Activated CD4-positive, alpha-beta T cell treated with anti-CD3 and anti-CD28 coated beads, Interleukin-2, Interleukin-6, amounts not matched to agents 100 ng/mL and 50 ng/mL, durations not matched to agents 16 hours and 8 hours (primary cell): Measurements from ENCODE around the gene NDUFA8.
A peak's percentile ranks its signal among the peaks of the same experiment; 100 is the strongest.

Source experiments
- DNase-seq: peaks from one replicate; pipeline ENCODE4 v3.0.0-alpha.2; 2020

The NDUFA8 gene

DNA sequence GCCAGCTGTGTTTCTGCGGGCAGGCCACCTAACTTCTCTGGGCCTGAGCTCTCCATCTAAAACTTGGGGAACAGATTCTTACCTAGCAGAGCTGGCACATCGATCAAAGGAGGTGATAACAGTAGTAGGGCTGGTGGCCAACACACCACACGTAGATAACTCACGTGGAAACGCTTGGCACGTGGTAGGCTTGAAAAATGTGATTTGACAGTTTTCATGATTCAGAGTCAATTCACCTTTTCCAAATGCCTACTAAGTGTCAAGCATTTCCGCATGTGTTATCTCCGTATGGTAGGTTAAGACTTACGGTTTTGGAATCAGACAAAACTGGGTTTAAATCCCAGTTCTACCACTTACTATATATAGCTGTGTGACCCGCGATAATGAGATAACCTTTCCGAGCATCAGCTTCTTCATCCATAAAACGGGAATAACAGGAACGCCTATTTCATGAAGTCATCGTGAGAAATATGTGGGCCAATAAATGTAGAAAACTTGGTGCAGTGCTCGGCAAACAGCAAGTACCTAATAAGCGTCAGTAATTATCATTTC is 25.5 kb downstream of the NDUFA8 start:
- no peak for DNase-seq

- DNase-seq: no peak
Measured at GRCh38 chr9:122133263-122133983, 26.2 kb downstream of the NDUFA8 start.

DNA sequence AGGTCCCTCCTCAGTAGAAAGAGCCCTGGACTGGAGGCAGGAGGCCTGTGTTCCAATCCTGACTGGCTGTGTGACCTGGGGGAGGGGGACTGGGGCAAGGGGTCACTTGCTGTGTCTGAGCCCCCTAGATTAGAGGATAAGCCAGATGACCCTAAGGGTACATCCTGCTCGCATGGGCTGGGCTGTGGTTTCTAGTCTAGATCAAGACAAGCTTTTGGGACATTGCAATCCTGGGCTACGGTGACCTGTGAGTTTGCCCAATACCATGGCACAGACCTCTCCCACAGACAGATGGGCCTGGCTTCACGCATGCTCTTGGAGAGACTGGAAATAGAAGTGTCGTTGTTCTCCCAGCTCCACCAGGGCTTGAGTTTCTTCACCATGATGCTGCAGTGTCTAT is 27.0 kb downstream of the NDUFA8 start:
- DNase-seq: no peak

DNA sequence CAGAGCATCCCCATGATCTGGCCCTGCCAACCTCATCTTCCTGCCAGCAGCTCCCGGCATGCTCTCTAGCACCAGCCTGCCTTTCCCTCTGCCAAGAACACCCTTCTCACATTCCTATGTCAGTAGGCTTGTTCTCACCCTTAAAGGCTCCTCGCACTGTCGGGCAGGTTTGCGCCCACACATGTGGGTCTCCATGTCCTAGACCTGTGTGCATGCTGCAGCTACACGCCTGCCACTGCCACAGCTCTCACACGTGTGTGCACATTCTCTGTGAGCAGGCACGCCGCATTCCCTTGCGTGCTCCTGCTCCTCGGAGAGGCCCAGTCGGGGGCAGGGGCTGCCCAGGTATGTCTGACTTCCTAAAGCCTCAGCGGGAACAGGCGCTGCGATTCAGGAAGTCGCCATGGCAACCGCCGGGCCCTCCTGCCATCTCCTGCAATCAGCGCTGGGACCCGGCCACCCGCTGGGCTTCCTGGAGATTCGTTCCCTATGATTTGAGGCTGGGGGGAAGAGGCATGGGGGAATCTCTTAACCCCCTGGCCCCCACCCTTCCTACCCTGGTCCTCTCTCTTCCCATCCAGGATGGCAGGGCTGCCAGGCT is 28.1 kb downstream of the NDUFA8 start:
- DNase-seq: no peak

DNA sequence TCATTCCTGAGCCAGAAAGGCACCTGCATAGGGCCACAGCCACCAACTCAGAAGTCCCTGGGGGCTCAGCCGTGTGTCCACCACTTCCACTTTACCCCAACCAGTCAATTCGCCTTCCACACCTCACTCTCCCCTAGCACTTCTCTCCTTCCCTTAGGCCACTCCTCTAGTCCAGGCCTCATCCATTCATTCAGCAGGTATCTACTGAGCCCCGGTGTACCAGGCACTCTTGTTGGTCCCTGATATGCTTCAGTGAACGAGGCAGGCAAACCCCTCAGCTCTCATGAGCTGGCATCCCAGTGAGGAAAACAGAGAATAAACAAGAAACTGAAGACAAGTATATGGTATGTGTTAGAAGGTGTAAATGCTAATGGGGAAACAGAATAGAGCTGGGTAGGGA is 28.7 kb downstream of the NDUFA8 start:
- DNase-seq: no peak

DNA sequence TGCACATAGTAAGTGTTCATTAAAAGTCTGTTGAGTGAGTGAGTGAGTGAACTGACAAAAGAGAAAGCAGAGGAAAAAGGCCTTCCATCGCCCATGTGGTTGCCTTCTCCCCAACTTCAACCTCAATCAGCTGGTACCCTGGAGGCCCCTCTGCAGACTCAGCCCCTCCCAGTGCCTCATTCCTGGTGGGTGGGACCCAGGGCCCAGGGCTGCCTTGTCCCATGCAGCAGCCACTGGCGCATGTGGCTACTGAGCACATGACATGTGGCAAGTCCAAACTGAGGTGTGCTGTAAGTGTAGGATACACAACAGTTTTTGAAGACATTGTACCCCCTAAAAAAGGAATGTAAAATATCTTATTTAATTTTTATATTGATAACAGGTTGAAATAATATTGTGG is 29.6 kb downstream of the NDUFA8 start:
- no peak for DNase-seq

DNA sequence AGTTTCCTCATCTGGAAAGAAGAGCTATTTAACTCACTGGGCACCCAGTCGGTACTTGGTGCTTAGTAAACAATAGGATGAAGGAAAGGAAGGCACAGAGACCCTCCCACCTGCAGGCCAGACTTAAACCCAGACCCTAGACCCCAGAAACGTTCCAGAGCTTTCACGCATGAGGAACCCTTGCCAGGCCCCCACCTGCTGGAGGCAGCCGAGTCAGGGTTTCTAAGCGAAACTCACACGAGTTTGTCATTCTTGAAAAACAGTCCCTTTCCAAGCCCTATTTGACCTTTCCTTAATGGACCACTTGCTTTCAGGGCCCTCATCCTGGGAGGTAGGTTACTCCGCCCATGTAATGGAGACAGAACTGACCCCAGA is 30.6 kb downstream of the NDUFA8 start:
- no peak for DNase-seq

DNA sequence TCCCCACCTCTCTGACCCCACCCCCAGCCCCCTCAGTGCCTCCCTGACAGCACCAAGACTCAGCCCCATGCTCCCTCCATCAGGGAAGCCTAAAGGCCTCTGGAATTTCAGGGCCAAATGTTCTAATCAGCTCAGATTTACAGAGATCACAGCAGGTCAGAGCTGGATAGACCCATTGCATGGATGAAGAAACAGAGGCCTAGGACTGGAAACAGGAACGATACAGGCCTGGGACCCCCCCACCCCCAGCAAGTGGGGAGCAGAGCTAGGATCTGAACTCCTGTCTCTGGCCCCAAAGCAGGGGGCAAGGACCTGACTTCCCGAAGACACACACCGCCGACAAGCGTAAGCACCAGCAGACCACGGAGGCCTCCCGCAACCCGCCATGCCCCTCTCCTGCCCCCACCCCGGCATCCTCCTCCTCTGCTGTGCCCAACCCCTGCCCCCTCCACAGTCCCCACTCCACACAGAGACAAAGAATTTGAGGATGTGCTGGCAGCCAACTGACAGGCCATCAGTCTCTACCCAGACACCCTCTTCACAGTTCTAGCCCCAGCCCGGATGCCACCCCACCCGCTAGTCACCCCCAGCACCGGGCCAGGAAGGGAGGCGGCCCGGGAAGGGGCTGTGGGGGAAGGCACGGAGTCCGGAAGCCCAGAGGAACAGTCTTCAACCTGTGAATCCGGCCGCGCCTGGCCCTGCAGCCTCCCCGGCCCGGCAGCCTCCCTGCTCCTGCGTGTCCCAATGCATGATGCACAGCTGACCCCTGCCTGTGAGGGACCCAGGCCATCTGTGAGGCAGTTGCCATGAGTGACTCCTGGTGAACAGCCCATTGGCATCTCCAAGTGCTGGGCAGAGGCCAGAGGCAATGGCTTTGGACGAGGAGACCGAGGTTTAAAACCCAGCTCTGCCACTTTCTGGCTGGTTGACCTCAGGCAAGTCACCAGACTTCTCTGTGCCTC is 31.3 kb downstream of the NDUFA8 start:
- no peak for DNase-seq

DNA sequence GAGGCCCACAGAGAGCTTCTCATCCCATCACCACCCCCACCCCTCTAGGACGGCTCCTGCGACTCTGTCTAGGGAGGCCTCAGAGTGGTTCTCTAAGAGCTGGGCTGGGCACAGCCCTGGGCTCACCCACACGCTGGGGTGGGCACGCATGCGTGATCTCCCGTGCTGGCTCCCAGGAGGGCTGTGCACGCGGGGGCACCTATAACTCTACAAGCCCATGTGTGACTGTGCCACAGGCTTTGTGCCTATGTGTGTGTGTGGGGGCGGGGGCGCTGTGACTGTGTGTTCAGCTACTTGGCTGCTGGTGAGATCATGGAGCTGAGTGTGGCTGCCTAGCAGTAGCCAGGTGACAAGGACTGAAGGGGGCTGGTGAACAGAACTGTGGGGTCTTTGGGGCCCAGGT is 32.2 kb downstream of the NDUFA8 start:
- no peak for DNase-seq

DNA sequence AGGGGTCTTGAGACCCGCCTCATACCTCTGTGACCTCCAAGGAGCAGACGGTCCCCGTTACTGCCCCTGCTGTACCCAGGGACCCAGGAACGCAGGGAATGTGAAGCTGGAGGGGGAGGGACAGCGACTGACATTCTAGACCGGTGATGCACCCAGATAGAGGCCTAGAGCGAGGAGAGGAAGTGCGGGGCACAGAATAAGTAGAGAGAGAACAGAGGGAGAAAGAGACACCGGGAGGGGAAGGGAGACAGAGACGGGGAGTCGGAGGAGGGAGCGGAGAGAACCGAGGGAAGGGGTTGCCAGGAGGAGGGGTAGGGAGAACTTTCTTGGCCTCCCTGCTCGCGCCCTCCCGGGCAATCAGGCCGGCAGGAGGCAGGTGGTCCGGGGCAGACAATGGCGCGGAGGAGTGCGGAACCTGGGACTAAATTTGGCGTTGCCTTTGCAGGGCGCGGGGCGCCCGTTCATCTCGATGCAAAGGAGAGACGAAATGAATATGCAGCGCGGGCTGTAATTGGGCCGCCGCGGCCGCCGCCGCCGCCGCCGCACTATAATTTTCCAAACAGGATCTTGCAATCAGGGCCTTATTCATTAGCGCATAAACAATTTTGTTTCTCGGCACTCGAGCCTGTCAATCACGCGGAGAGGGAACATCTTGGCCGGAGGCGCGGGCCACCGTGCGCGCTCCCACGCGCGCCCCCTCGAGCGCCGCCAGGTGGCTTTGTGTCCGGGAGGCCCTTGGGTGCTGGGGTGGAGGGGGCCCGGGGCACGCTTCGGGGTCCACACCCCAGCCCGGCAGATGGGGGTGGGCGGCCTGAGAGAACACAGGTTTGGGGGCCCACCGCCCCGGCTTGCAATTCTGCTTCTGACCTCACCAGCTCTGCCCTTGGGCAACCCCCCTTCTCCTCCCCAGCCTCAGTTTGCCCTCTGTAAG is 33.0 kb downstream of the NDUFA8 start:
- no peak for DNase-seq

DNA sequence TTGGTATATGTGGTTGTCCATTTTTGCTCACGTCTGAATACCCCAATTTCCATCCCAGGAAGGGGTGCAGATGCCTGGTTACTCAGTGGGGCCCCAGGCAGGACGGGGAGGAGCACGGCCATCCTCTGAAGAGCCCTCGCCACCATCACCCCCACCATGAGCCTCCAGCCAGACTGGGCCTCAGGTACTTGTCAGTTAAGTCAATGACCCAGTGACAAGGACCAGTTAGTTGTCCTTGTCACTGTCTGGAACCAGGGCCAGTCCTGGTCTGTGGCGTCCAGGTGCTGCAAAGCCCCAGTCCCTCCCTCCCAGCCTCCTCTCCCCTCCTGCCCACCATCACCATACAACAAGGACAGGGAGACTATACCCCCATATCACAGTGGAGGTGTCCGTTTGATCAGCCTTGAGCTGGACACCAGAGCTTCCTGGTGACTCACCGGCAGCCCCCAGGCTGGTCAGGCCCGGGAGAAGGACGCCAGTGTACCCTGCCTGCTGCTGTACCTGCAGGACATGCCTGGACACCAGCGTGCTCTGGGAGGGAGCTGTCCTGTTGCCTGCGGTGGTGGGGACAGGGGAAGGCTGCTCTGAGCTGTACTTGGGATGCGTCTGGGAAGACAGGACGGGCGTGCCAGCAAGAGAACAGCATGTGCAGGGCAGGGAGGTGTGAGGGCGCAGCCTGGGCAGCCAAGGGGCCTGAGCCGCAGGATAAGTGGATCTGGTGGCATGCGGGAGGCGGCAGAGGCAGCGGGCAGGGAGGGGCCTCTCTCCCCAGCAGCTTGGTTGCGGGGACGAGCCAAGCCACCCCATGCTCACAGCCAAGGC is 33.9 kb downstream of the NDUFA8 start:
- DNase-seq: no peak

GRCh38 chr9:122125158-122125508 is 34.4 kb downstream of the NDUFA8 start:
- peak; percentile 83 for DNase-seq

DNA sequence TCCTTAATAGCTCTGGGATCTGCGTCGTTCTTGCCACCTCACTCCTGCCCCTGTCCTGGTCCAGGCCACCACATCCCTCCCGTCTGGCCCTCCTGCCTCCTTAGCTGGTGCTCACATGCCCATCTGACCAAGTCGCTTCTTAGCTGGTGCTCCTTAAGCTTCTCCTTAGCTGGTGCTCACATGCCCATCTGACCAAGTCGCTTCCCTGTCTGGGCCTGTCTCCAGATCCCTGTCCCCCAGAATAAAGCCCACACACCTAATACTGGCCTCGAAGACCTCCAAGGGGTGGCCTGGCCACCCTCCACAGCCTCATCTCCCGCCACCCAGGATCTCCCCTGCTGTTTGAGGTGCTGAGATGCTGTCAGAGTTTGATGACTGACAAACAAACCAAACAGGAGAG is 35.1 kb downstream of the NDUFA8 start:
- DNase-seq: no peak

GRCh38 chr9:122124048-122124447 is 35.5 kb downstream of the NDUFA8 start:
- DNase-seq: no peak

GRCh38 chr9:122122903-122123632 is 36.5 kb downstream of the NDUFA8 start:
- peak; percentile 80 for DNase-seq

DNA sequence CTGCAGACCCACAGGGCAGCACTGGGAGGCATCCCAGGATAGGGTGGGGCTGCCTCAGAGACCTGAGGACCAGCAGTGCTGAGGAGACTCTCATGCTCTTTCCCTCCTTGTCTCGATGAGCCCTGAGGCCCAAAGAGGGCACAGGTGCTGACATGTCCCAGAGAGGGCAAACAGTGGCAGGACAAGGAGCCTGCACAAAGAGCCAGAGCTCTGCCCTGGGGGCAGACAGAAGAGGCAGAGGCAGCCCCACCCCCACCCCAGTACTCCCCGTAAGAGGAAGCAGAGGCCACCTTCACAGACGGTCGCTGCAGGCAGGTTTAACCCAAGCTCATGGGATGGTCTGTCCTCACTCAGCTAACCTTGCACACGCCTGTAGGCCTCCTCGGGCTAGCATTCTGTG is 37.1 kb downstream of the NDUFA8 start:
- no peak for DNase-seq

DNA sequence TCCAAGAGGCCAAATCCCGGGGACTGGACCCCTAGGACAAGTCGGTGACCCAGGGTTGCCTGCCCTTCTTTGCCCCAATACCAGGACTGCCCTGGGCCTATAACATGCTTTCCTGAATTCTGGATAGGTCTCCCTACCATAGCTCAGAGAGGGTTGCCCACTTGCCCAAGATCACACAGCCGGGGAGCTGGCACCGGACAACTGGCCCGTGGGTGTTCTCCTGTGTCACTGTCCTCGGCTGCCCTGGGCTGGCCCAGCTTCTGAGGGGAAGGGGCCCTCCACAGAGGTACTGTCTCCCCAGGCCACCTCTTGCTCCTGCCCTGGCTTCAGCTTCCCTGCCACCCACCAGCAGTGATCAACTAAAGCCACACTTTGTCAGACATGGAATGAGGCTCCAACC is 37.6 kb downstream of the NDUFA8 start:
- DNase-seq: no peak

DNA sequence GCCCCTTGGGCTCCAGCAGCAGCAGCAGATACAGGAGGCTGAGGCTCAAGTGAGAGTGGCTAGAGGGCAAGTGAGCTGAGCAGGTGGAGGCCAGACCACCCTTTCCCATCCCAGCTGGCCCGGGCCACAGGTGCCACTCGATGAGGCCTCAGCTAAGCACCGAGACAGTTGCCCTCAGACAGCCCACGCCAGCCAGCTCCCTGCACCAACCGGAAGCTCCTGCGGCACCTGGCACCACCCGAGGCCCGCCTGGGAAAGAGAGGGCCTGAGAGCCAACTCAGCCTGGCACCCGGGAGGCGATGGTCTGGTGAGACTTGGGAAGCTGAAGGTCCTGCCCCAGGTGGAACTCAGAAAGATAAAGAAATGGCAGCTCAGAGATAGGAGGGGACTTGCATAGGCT is 38.2 kb downstream of the NDUFA8 start:
- no peak for DNase-seq

DNA sequence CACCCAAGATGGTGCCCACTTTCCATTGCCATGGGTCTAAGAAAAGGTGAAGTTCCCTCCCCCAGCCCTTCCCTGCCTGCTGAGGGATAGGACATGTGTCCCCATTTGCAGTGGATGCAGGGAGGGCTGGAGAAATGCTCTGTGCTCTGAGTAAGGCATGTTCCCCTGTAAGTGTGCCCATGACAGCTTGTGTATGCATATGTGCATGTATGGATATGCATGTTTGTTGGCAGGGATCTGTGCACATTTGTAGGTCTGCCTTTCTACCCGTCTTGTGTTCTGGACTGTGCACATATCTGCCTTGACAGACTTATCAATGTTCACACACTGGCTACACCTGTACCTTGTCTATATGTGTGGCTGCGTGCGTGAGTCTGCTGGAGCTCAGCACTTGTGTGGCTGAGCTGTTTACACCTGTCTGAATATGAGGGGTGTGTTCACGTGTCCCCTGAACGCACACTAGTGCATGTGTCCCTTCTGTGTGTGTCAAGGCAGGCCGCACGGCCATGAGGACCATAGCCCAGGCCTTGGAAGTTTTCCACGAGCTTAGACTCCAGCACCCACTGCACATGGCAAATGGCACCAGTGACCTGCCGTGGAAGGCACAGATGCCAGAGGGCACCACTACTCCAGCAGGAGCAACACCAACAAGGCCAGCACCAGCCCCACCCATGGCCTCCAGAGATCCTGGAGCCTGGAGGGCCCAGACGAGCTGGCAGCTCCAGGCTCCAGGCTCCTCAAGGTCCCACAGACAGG is 39.1 kb downstream of the NDUFA8 start:
- DNase-seq: no peak

DNA sequence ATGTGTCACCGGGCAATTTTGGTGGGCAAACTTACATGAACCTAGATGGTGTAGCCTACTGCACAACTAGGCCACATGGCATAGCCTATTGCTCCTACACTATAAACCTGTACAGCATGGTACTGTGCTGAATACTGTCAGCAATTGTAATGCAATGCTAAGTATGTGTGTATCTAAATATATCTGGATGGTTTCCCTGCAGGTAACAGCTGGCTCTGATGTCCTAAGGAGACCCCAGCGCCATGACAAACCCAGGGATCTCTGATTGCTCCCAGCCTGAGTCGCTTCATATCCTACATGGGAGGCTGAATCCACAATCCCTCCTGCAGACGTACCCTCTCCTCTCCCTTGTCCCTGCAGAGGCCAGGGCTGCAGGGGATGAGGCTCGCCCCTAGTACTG is 39.9 kb downstream of the NDUFA8 start:
- DNase-seq: no peak
